NAMALWA (cell line): ENCODE data around the gene TCF12.
A peak's percentile ranks its signal among the peaks of the same experiment; 100 is the strongest.

ENCODE experiments used
- DNase-seq: peaks from one replicate; pipeline ENCODE4 v3.0.0-alpha.2; 2015; ENCODE audit warnings: low spot score

Gene TCF12

DNA sequence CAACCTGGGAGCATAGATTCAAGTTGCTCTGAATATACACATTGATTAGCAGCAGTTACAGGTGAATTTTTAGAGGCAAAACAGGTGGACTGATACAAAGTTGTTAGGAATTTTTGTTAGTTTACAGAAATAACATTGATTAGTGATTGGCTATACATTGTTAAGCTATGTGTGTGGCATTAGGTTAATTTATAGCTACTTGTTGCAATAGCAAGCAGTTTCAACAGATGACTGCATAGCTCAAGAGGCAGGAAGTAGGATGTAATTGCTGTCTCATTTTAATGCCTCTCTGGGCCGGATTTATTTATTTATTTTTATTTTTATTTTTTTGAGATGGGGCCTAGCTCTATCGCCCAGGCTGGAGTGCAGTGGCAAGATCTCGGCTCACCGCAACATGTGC is 99.7 kb downstream of the TCF12 start:
- DNase-seq, result no peak

GRCh38 chr15:57019496-57020160 is 101.2 kb downstream of the TCF12 start:
- DNase-seq, result no peak

DNA sequence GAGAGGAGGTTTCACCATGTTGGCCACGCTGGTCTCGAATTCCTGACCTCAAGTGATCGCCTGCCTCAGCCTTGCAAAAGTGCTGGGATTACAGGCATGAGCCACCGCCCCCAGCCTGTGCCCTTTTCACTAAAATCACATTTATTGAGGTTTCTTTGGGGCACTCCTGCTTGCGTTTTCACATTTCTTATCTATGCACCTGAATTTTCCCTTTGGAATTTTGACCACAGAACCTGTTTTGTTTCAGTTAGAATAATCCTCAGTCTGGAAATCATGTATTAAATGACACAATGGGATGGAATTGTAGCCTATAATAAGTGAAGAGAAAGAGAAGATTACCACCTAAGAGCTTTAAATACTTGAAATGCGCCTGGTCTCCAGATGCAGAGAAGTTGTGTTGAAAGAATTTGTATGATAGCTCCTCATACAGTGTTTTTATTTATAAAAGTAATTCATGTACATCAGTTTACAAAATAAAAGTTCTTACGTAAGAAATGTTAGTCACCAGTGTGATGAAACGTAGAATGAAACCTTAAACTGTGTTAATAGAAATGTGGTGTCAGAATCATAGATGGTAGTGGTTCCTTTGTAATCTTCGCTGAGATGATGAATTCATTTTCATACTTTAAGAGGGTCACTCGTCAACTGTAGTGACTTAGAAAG is 107.0 kb downstream of the TCF12 start:
- no peak for DNase-seq

- DNase-seq, result no peak
These were observed 107.7 kb downstream of the TCF12 start for GRCh38 chr15:57026016-57026592.

DNA sequence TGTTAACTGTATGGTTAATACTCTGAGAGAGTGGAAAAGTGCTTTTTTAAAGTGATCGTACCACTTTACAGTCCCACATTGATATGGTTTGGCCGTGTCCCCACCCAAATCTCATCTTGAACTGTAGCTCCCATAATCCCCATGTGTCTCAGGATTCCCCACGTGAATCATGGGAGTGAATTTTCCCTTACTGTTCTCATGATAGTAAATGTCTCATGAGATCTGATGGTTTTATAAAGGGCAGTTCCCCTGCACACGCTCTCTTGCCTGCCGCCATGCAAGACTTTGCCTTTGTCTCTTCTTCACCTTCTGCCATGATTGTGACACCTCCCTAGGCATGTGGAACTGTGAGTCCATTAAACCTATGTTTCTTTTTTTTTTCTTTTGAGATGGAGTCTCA is 109.2 kb downstream of the TCF12 start:
- DNase-seq, result no peak

DNA sequence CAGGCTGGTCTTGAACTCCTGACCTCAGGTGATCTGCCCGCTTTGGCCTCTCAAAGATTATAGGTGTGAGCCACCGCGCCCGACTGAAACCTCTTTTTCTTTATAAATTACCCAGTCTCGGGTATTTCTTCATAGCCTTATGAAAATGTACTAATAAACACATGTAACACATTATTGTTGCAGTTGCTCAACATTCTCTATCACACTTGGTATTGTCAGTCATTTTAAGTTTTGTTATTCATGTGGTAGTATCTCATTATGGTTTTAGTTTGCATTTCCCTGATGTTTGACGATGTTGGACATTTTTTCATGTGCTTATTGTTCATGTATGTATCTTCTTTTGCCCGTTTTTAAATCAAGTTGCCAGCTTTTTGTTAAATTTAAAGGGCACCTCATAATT is 109.7 kb downstream of the TCF12 start:
- DNase-seq, result no peak

DNA sequence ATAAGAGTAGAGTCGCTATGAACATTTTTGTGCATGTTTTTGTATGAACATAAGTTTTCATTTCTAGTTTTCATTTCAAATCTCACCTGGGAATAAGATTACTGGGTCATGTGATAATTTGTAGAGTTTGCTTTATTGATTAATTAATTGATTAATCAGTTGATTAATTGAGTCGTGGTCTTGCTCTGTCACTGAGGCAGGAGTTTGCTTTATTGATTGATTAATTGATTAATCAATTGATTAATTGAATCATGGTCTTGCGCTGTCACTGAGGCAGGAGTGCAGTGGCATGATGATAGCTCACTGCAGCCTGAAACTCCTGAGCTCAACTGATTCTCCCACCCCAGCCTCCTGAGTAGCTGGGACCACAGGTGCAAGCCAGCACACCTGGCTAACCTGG is 111.6 kb downstream of the TCF12 start:
- no peak for DNase-seq

- DNase-seq, result no peak
These were observed 112.6 kb downstream of the TCF12 start for GRCh38 chr15:57031082-57031481.

- no peak for DNase-seq
These were observed 113.2 kb downstream of the TCF12 start for GRCh38 chr15:57031605-57032004.

DNA sequence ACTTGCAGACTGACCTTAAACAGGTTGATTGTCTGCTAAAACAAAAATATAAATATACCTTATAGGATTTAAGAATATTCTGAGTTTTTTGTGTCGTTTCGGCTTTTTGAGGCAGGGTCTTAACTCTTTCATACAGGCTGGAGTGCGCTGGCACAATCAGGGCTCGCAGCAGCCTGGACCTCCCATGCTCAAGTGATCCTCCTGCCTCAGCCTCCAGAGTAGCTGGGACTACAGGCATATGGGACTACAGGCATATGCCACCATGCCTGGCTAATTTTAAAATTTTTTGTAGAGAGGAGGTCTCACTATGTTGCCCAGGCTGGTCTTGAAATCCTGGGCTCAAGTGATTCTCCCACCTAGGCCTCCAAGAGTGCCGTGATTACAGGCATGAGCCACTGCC is 113.9 kb downstream of the TCF12 start:
- no peak for DNase-seq

- no peak for DNase-seq
These were observed 115.4 kb downstream of the TCF12 start for GRCh38 chr15:57033715-57034439.

- no peak for DNase-seq
These were observed 116.2 kb downstream of the TCF12 start for GRCh38 chr15:57034613-57035012.

DNA sequence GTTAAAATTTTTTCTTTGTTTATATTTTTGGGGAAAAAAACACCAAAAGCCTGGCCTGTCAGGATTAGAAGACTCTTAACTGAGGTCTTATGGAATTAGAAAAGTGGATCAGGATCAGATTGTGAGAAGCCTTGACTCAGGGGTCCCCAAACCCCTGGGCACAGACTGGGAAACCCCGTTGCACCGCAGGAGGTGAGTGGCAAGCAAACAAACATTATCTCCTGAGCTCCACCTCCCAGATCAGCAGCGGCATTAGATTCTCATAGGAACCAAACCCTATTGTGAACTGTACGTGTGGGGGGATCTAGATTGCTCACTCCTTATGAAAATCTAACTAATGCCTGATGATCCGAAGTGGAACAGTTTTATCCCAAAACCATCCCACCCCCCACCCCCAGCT is 117.2 kb downstream of the TCF12 start:
- DNase-seq, result no peak

GRCh38 chr15:57036352-57036751 is 117.9 kb downstream of the TCF12 start:
- peak; percentile 11 for DNase-seq

- DNase-seq, result no peak
These were observed 119.1 kb downstream of the TCF12 start for GRCh38 chr15:57037548-57037947.

DNA sequence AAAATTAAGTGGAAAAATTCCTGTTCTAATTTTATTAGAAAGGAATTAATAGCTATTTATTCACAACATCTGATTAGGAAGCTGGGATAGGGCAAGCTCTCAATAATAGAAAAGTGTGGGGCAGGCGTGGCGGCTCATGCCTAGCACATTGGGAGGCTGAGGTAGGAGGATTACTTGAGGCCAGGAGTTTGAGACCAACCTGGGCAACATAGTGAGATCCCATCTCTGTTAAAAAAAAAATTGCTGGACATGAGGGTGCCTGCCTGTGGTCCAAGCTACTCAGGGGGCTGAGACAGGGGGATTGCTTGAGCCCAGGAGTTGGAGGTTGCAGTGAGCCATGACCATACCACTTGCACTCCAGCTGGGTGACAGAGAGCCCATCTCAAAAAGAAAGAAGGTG is 119.6 kb downstream of the TCF12 start:
- no peak for DNase-seq

DNA sequence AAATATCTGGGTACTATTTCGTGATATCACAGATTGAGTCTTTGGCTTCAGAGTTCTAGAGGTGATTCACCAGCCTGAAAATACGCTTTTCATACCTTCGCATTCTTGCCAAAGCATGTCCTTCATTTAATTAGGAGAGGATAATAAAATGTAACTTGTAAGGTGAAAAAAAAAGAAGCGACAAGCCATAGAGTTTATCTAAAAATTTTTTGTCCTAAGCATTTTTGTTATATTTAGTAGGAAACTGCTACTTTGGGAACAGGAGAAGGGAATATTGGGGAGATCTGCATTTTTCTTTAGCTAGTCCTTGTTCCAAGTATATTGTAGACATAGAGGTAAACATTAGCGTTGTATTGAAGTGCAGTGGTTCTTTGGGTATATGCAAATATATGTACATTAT is 120.1 kb downstream of the TCF12 start:
- DNase-seq, result no peak

DNA sequence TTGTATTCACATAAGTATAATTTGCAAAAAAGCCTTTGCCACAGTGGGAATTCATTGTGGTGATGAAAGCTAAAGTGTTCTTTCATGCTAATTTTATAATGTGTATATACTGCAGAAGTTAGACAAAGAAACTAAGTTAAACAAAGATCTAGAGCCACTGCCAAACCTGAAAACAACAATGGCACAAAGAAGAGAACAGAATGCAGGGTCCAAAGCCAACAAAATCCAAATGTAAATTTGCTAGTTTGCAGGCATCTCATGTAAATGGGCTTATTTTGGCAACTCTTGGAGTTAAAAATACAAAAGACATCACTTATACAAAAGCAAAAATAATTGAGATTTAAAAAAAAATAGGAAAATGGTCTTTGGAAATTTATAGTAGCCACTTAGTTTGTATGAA is 123.0 kb downstream of the TCF12 start:
- no peak for DNase-seq

DNA sequence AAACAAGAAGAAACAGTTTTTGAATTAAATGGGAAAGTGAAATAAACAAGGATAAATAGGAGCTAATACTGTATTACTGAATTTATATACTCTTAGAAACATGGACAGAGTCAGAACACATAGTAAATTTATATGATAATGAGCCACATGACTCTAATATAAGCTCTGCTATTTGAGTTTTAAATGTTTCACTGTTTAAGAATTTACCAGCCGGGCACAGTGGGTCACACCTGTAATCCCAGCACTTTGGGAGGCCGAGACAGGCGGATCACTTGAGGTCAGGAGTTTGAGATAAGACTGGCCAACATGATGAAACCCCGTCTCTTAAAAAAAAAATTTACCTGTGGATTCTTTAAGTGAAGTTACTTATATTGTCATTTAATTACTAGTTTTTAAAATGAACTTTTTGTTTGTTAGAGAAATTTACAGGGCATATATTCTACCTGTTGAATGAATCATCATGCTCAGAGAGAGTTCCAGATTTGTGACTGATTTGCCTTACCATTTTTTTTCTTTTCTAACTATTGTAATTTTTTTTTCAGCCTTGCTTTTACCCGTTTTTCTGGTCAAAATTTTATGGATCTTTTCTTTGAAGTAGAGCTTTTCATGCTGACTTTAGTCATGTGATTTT is 125.7 kb downstream of the TCF12 start:
- no peak for DNase-seq

GRCh38 chr15:57044970-57045369 is 126.5 kb downstream of the TCF12 start:
- DNase-seq, result no peak

DNA sequence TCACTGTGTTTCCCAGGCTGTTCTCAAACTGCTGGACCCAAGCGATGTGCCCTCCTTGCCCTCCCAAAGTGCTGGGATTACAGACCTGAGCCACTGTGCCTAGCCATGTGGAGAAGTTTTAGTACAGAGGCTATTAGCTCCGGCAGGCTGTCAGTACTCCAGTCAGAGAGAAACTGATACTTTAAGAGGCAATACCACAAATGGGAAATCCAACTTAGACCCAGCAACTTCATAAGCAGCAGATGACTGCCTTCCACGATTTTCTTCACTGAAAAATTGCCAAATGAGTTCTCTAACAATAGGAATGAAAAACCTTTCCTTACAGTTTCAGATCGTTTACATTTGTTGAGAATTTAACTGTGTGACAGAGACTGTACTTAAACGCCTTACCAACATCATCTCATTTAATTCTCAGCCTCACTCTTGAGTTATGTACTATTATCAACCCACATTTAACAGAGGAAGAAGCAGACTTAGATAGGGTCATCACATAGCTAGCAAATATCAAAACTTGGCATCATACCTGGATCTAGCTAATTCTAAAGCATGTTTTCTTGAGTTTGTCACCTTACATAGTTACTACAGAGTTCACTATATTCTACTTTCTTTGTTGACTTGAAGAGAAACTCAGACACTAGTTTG is 127.4 kb downstream of the TCF12 start:
- DNase-seq, result no peak

DNA sequence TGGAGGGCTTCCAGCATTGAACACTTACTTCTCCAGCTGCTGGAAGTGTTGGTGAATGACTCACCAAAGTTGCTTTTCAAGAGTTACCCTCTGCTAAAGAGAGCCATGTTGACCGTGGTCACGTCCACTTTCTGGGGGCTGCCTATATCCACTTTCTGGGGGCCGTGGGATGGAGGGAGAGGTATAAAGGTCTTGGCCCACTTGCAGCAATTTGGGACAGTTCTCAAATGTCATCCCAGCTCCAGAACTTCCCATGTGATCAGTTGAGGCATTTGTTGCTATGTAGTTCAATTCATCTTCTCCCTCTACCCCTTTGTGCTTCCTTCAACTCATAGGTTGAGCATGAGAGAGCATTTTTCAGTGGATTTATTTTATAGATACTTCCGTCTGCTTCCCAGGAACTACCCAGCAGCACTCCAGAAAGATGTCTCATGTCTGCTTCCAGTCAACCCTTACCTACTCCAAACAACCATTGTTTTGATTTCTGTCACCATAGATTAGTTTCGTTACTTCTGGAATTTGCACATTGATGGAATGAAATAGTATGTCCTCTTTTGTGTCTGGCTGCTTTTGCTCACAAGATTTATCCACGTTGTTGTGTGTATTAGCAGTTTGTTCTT is 130.6 kb downstream of the TCF12 start:
- DNase-seq, result no peak
